Stimulated activated CD4-positive, alpha-beta T cell treated with anti-CD3 and anti-CD28 coated beads, Interleukin-12 subunit alpha, Interleukin-12 subunit beta, amount 100 ng/mL, for 24 hours (primary cell): ENCODE data around the gene C6orf89.

ENCODE experiments used
- DNase-seq, 2 experiments: peaks; one replicate each; pipeline ENCODE4 v3.0.0-alpha.2; 2020; ENCODE audit warnings: low read depth in 2 of 2

The C6orf89 gene

GRCh38 chr6:36968266-36968977 is 82.7 kb downstream of the C6orf89 start:
- no peak for DNase-seq

GRCh38 chr6:36969240-36969691 is 83.5 kb downstream of the C6orf89 start:
- no peak for DNase-seq

- no peak for DNase-seq
Observed at GRCh38 chr6:36969988-36970891, 84.5 kb downstream of the C6orf89 start.

DNA sequence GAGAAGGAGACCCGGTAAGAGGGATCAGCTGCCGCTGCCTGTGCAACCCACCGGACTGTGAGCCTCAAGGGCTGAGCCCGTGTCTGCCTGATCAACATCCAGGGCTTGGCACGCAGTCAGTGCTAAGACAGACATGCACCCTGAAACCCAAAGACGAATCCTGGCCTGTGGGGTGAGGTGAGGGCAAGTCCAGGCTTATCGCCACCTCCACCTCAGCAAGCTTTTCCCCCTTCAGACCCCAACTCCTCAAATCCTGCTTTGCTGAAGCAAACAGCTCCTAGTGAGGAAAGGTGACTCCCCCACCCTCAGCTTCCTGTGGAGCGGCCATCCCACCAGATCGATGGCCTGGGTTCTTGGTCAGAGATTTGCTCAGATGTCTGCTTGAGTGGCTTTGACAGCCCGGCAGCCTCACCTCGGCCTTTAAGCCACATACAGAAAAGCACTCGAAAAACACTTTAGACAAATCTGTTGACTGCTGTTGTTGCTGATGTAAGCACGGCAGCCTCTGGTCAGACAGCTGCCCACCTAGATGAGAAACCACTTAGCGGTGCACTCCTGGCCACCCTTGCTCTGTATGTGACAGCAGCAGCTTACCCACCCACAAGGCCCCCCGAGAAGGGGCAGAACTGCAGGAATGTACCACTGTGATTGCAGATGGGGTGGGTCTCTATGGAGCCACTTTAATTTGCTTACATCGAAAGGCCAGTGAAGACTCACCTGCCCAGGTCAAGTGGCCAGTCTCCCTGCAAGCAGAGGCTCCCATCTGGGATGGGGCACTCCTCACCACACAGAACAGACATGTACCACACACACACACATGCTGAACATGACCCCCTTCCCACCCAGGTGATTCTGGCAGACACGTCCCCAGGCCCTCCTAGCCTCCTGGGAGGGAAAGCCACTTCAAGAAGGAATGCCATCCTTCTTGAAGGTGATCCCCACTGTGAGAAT is 85.4 kb downstream of the C6orf89 start:
- DNase-seq: no peak

DNA sequence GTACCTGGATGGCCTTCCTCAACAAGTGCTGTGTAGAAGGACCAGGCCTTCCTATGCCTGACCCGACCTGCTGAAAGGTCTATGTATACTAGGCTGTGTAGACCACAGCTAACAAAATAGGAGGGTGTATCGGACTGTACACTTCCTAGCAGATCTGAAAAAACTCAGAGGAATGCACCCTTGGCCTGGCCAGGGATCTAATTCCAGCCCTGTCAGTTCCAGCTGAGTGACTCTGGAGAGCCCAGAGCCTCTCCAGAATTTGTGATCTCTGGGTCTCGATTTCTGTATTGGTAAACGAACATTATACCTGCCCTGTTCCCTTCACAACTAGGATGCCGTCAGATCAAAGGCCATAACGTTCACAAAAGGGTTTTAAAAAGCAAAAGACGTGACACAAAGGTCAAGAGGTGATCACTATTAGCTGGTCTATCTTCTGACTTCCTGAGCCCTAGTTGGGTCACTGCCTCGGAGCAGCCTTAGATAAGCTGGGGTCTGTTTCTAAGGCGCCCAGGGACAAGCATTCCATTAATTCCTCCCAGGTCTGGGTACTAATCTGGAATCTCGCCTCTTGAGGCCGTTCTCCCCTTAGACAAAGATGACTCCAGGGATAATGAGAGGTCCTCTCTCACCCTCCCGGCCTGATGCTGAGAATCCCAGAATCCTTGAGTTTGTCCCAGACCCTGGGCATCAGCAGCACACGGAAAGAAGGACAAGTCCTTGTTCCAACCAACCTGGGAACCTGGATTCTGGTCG is 86.3 kb downstream of the C6orf89 start:
- no peak for DNase-seq

DNA sequence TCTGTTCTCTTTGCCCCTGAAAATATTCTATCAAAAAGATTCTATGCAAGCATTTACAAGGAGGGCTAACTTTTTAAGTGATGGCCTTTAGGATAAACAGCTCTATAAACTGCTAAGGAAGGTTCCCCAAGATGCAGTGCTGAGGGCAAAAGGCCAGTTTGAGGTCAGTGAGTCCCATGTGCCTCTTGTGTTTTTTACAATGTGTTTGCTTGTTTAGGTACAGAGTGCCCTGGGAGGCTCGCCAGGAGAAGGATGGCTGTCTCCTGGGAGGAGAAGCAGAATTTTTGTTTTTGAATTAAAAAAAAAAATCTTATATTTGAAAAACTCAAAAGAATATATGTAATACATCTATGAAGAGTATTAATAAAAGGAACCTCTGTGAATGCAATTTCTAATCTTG is 87.4 kb downstream of the C6orf89 start:
- no peak for DNase-seq

DNA sequence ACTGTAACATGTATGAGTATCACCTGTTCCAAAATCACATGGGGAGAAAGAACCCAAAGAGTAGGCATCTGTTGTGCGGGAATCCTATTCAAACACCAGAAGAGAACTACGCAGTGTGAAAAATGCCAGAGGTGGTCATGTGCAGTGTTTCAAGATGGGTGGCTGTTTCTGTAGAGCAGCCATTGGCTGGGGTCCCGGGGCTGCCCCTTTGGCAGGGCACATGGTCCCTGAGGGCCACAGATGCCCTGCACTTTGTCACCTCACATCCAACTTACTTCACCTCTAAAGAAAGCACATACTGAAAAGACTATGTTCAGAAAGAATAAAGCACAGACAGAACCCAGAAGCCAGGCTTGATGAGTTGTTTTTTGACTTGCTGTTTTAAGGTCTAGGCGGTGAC is 87.9 kb downstream of the C6orf89 start:
- no peak for DNase-seq

- DNase-seq: no peak
Observed at GRCh38 chr6:36975231-36976006, 89.7 kb downstream of the C6orf89 start.

DNA sequence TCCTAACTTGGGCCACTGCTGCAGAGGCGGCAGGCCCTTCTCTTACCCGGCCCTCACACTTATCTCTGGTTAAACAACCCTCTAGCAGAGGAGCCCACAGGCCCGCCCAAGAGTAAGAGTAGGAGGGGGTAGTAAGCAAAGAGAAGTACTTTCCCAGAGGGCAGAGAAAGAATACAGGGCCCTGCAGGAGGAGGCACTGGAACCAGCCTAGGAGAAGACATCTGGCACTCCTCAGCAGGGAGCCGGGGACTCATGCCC is 90.2 kb downstream of the C6orf89 start:
- no peak for DNase-seq

- DNase-seq: no peak
Observed at GRCh38 chr6:36976509-36976908, 90.8 kb downstream of the C6orf89 start.

- DNase-seq: no peak
Observed at GRCh38 chr6:36976931-36977330, 91.2 kb downstream of the C6orf89 start.

DNA sequence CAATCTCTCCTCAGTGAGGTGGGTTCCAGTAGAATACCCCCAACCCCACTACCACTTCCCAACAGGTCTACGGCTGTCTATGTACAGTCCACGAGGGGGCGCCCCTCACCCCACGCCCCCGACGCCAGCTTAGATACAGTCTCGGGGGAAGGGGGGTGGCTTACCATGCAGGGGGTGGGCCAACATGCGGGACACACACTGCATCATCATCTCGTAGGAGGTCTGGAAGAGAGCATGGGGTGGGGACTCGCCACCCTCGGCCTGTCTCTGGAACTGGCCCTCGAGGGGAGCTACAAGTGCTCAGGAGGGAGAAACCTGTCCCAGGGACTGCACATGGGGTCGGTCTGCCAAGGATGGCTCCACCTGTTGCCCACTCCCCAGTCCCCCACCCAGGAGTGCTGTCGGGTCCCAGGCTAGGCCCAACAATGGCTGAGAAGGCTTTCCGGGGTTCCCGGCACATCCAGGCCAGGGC is 91.8 kb downstream of the C6orf89 start:
- no peak for DNase-seq
